Right cardiac atrium (tissue), 5 donors: ENCODE data around the gene CRTAC1. TPM values are rescaled to one million over a fixed set of nuclear protein-coding genes. Genes with fewer than 3 reads are reported as not detected.

Experiments used
- ATAC-seq, 2 donors: fragments of 200-7000 bp; cut with Tn5 transposase; one replicate each; pipeline versions ENCODE4 v1.8.0 to v1.9.1; 2020; ENCODE audit warnings: moderate library complexity in 2 of 2, mild to moderate bottlenecking in 1 of 2
- DNase-seq, 3 donors: peaks; one replicate each; pipeline ENCODE4 v3.0.0-alpha.2; 2020
- H3K27ac ChIP-seq: one replicate; pipeline ENCODE4 v1.5.1; 2013; ENCODE audit warnings: mild to moderate bottlenecking, low read length, control low read depth, moderate library complexity
- H3K27me3 ChIP-seq: one replicate; pipeline ENCODE4 v1.6.1; 2013; ENCODE audit not compliant: control insufficient read depth, insufficient read depth
- H3K4me1 ChIP-seq: one replicate; pipeline ENCODE4 v1.6.1; 2013; ENCODE audit warnings: low read length; ENCODE audit not compliant: control insufficient read depth, insufficient read depth
- H3K4me3 ChIP-seq: one replicate; pipeline ENCODE4 v1.5.1; 2013; ENCODE audit warnings: low read length, control low read depth
- H3K9me3 ChIP-seq: one replicate; pipeline ENCODE4 v1.6.1; 2013; ENCODE audit warnings: low read length; ENCODE audit not compliant: control insufficient read depth
- WGBS: extraction: QIAGEN DNeasy Blood & Tissue Kit; methylation state at CpG from one replicate; pipeline ENCODE4 v1.1.7; 2013; 5-methylcytosine and 5-hydroxymethylcytosine counted together
- intact Hi-C, 4 donors: fragments of 100-400 bp; cut with DNase I; formaldehyde crosslinking; loops; one replicate each; pipeline versions ENCODE4 v1.11.0 to v1.14.0; 2022 to 2023
- polyA plus RNA-seq: library from polyadenylated mRNA; stranded (reverse); fragments of 200-250 nt; gene quantifications from one replicate; pipeline ENCODE4 v1.2.3, GENCODE V29; 2013
- total RNA-seq, 4 donors: library from RNA; stranded (reverse); fragmentation: NEBNext Ultra II Directional; extraction: Animal tissue kit (Norgen Biotek cat#: 25700); gene quantifications; one replicate each; pipeline ENCODE4 v1.2.1, GENCODE V29; 2021
- donor health status: healthy with polysubstance abuse.
- donor health status: DM: no; HTN: yes; CAD: no.
- donor health status: DM: no; HTN: no; CAD: no.
- donor health status: DM: no; HTN: yes; CAD: no; lungs with severe emphysema.
- donor health status: DM: yes; HTN: yes; CAD: no.

CRTAC1 gene
- total and polyA plus RNA-seq, 5 donors = 7.3 to 38.2 (median 12.9) TPM

GRCh38 chr10:98029149-98030092 is 1.0 kb downstream of the CRTAC1 start:
- 2% methylated on average over 44 of the region's 44 CpGs for WGBS
- intact Hi-C loops = loop anchor here (5.0 to 10.0 kb wide), 4 partner anchors 102 to 117 kb away; no protein-coding TSS in a partner anchor
- DNase-seq (peak in 2 of 3 donors; percentile 43 to 66), ATAC-seq (peak; percentile 19 to 20)
- Histone ChIP-seq H3K9me3 (no peaks in the 10 kb centered on the region), H3K4me3 (peak overlapping the region; percentile 47), H3K27me3 (no peaks in the 10 kb centered on the region), H3K27ac (no peak overlapping the region), H3K4me1 (no peaks in the 10 kb centered on the region)

- H3K27ac ChIP-seq = no peak overlapping the region
- whole genome bisulfite sequencing = 23% methylated on average over 11 of the region's 11 CpGs
- no peaks in the 10 kb centered on the region for H3K4me1 ChIP-seq
- DNase-seq = peak; percentile 49 to 70 (median 68)
- no peak overlapping the region for H3K4me3 ChIP-seq
- no peaks in the 10 kb centered on the region for H3K9me3 ChIP-seq
- ATAC-seq = peak; percentile 25 to 41
- H3K27me3 ChIP-seq = no peaks in the 10 kb centered on the region
- intact Hi-C loops = loop anchor here in 3 of 4 donors (5.0 to 10.0 kb wide), 3 partner anchors 101 to 116 kb away; no protein-coding TSS in a partner anchor
Observed at GRCh38 chr10:98028168-98028770, 2.2 kb downstream of the CRTAC1 start.

- Histone ChIP-seq H3K4me1 (no peaks in the 10 kb centered on the region), H3K4me3 (no peak overlapping the region), H3K27ac (no peak overlapping the region), H3K27me3 (no peaks in the 10 kb centered on the region), H3K9me3 (no peaks in the 10 kb centered on the region)
- 84% methylated on average over 4 of the region's 4 CpGs for WGBS
- DNase-seq = no peak
- ATAC-seq = no peak
- intact Hi-C loops = loop anchor here in 1 of 4 donors (10.0 kb wide), 1 partner anchor 98 kb away; no protein-coding TSS in a partner anchor
Observed at GRCh38 chr10:98023024-98023423, 7.4 kb downstream of the CRTAC1 start.

- no peaks in the 10 kb centered on the region for H3K27me3 ChIP-seq
- DNase-seq (no peak), ATAC-seq (no peak)
- H3K4me1 ChIP-seq = no peaks in the 10 kb centered on the region
- H3K4me3 ChIP-seq = no peak overlapping the region
- no peaks in the 10 kb centered on the region for H3K9me3 ChIP-seq
- 92% methylated on average over 1 of the region's 1 CpG for WGBS
- no peak overlapping the region for H3K27ac ChIP-seq
- intact Hi-C loops = loop anchor here in 1 of 4 donors (10.0 kb wide), 1 partner anchor 96 kb away; no protein-coding TSS in a partner anchor
Observed at GRCh38 chr10:98020784-98021183, 9.6 kb downstream of the CRTAC1 start.

- no peaks in the 10 kb centered on the region for H3K4me1 ChIP-seq
- H3K27me3 ChIP-seq = no peaks in the 10 kb centered on the region
- ATAC-seq = no peak
- no peak overlapping the region for H3K4me3 ChIP-seq
- WGBS = 81% methylated on average over 3 of the region's 3 CpGs
- intact Hi-C loops = loop anchor here in 1 of 4 donors (10.0 kb wide), 1 partner anchor 95 kb away; no protein-coding TSS in a partner anchor
- H3K9me3 ChIP-seq = no peaks in the 10 kb centered on the region
- no peak overlapping the region for H3K27ac ChIP-seq
- DNase-seq = no peak
Observed at GRCh38 chr10:98020254-98020653, 10.2 kb downstream of the CRTAC1 start.

GRCh38 chr10:98019784-98020183 is 10.6 kb downstream of the CRTAC1 start:
- DNase-seq (no peak), ATAC-seq (no peak)
- Histone ChIP-seq H3K9me3 (no peaks in the 10 kb centered on the region), H3K4me3 (no peak overlapping the region), H3K27ac (no peak overlapping the region), H3K4me1 (no peaks in the 10 kb centered on the region), H3K27me3 (no peaks in the 10 kb centered on the region)
- intact Hi-C loops = loop anchor here in 1 of 4 donors (10.0 kb wide), 1 partner anchor 95 kb away; no protein-coding TSS in a partner anchor
- 54% methylated on average over 4 of the region's 4 CpGs for WGBS

- ATAC-seq = no peak
- no peaks in the 10 kb centered on the region for H3K9me3 ChIP-seq
- H3K4me1 ChIP-seq = no peaks in the 10 kb centered on the region
- DNase-seq = no peak
- no peak overlapping the region for H3K4me3 ChIP-seq
- WGBS = 87% methylated on average over 10 of the region's 10 CpGs
- intact Hi-C loops = no loop called here
- H3K27me3 ChIP-seq = no peaks in the 10 kb centered on the region
- no peak overlapping the region for H3K27ac ChIP-seq
Observed at GRCh38 chr10:98016772-98017475, 13.5 kb downstream of the CRTAC1 start.

GRCh38 chr10:98013776-98014175 is 16.6 kb downstream of the CRTAC1 start:
- Histone ChIP-seq H3K4me1 (no peaks in the 10 kb centered on the region), H3K27me3 (no peaks in the 10 kb centered on the region), H3K9me3 (no peaks in the 10 kb centered on the region), H3K4me3 (no peak overlapping the region), H3K27ac (no peak overlapping the region)
- DNase-seq (no peak), ATAC-seq (no peak)
- intact Hi-C loops = no loop called here
- 91% methylated on average over 3 of the region's 3 CpGs for WGBS

GRCh38 chr10:98013122-98013521 is 17.3 kb downstream of the CRTAC1 start:
- no peak for ATAC-seq
- intact Hi-C loops = no loop called here
- no peak overlapping the region for H3K4me3 ChIP-seq
- H3K27ac ChIP-seq = no peak overlapping the region
- H3K9me3 ChIP-seq = no peaks in the 10 kb centered on the region
- H3K4me1 ChIP-seq = no peaks in the 10 kb centered on the region
- no peaks in the 10 kb centered on the region for H3K27me3 ChIP-seq
- DNase-seq = no peak
- WGBS = 69% methylated on average over 4 of the region's 4 CpGs

- Histone ChIP-seq H3K27ac (no peak overlapping the region), H3K4me1 (no peaks in the 10 kb centered on the region), H3K27me3 (no peaks in the 10 kb centered on the region), H3K4me3 (no peak overlapping the region), H3K9me3 (no peaks in the 10 kb centered on the region)
- ATAC-seq (no peak), DNase-seq (no peak)
- WGBS = 29% methylated on average over 2 of the region's 2 CpGs
- intact Hi-C loops = no loop called here
Observed at GRCh38 chr10:98012644-98013043, 17.8 kb downstream of the CRTAC1 start.
